Measurements from ENCODE around the gene LEF1.
A peak's percentile ranks its signal among the peaks of the same experiment; 100 is the strongest.
"Not testable (repeated sequence)": the region's sequence is repeated elsewhere in the genome, so short reads cannot be mapped to it uniquely, and the experiment has no call there.

Gene LEF1

DNA sequence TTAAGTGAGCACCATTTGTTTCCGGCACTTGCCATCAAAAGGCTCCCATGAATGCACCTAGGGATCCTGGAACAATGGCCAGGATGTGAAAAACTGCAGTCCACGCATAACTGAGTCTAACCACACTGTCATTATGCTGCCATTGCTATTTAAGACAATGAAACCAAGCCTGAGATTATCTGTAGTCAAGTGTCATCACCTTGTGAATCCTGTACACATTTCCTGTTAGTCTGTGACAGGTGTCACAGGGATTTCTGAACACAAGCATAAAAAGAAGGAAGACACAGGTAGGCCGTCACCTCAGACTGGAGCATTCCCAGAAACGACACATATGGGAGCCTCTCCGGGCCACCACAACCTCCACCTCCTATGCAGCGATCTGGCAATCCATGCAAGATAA is 112.3 kb downstream of the LEF1 start:
- DNase-seq = no peak

DNA sequence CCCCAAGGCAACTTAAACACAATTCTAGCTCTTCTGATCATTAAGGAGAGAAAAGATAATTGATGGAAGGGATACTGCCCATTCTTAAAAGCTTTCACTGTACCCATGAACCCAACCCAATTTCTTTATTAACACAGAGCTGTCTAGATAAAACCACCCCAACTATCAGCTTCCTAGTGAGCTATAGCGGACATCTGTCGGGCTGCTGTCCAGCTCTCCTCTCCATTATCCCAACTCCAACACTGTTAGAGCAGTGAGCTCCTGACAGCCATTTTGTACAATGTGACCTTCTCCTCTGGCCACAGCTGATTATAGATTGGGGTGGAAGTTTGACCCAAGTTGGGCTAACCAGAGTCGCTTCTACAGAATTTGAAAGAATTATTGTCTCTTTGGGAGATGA is 112.9 kb downstream of the LEF1 start:
- DNase-seq = no peak

DNA sequence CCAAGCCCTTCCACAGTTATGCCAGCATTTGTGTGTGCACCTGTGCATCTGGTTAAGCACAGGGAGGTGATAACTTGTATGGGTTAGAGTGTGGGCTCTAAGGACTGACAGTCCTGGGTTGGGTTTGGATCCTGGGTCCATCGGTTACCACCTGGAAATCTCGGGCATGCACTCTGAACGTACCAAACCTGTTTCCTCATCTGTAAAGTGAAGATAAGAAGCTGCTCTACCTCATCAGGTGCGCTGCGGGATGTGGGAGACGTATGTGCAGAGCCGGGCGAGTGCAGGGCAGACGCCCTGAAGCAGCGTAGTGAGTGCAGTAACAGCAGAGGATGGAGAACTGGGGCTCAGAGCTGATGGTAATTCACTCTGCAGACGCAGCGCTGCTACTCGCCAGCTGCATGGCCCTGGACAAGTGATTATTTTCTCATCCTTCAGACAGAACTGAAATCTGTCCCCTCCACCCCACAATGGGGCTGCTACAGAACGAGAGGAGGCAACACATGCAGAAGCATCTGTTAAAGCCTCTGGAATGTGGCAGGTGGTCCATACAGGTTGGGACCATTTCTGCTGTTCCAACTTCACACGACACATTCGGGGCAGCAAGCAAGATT is 114.6 kb downstream of the LEF1 start:
- DNase-seq = no peak

DNA sequence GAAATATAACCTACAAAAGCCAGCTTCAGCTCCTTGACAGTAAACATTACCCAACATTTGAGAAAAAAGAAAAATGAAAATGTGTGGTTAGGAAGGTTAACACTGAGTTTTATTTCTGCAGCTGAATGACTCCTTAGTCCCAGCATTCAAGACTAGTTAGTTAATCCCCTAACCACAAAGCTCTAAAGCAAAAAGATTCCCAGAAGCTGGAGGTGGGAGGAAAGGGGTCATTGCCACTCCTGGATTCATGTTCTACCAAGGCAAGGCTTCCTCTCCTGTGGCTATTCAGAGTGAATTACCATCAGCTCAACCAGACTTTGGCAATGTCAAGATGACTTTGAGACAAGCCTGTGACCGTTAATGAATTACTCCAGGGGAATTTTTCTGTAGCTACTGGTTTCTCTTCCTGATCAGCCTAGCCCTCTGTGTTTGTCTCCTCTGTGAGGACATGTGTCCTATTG is 115.5 kb downstream of the LEF1 start:
- no peak for DNase-seq

DNA sequence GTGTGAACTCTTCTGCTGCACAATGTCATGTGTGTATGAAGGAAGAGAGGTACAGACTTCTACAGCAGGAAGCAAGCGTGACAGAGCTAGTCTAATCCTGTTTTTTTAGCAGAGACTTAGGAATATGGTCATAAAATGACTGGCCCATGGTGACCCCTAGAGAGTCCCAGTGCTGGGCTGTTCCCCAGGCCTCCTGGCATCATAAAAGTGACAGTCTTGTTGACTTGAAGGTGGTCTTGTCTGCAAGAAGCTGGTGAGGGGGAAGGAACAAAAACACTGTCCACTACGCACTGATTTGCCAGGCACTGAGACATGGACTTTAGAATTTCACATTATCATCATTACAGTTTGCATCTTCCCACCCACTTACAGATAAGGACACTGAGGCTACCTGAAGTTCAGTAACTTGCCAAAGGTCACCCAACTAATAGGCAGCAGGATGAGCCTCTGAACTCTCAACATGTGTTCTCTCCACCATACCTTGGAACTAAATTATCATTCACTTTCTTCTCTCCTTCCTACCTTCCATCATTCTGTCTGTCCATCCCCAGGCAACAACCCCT is 116.1 kb downstream of the LEF1 start:
- DNase-seq = no peak

DNA sequence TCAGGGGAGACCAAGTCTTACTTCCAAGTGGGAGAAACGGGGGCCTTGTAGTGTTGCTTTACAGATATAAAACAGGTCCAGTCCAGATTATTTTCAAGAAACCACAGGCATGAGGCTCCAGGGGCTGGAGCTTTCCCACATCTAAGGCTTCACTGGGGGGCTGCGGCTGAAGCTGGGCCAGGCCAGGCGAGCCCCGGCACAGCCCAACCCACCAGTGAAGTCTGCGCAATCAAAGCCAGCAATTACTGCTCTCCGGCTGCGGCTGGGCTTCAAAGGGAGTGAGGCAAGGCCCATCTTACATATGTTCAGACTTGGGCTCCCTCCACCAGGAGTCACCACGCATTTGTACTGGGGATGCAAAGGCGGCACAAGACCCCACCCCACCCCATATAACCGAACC is 117.4 kb downstream of the LEF1 start:
- peak in 1 of 2 donors; percentile 19 for DNase-seq

DNA sequence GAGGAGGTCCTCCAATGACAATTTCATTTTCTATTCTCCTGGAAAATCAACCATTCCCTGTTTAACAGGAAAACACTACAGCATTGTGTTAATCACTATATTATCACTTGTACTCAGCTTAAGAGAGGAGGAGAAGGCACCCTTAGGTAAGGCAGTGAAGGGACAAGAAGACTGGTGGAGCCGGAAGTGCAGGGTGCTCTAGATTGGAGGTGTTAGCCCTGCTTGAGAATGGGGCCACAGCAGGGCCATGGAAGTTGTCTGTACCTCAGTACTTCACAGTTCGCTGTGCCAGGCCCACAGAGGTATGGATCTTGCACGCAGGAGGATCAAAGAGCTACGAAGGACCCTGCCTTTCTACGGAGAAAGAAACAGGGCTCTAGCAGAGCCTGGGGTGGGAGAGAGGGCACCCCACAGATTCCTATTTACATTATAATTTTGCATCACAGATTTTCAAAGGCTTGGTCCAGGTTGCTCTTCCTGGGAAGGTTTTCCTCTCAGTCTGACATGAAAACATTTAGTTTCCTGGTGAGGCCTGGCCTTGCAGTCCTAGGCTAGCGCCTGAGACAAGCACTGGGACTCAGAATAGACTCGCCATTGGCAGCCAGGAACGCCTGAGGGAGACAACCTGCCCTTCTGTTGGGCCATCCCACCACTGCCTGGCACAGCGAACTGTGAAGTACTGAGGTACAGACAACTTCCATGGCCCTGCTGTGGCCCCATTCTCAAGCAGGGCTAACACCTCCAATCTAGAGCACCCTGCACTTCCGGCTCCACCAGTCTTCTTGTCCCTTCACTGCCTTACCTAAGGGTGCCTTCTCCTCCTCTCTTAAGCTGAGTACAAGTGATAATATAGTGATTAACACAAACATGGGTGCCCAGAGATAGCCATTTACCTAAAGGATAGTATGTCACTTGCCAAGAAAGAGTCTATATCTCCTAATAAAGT is 118.3 kb downstream of the LEF1 start:
- DNase-seq = not testable (repeated sequence)

DNA sequence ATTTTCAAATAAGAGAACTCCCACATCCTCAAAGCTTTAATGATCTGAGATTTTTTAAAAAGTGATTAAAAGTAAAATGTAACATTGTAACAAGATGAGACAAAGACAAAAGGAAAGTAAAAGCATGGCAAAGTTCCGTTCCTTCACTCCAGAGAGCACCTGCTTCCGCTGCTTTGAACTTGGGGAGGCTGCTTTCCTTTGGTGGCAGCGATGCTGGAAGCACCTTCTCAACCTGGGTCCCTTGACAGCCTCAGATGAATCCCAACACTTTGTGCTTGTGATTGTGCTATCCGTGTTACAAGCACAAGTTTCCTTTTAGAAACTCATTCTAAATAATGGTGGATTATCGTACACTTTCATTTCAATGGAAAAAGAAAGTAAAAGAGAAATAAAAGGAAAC is 119.3 kb downstream of the LEF1 start:
- DNase-seq = peak in 1 of 2 donors; percentile 45

DNA sequence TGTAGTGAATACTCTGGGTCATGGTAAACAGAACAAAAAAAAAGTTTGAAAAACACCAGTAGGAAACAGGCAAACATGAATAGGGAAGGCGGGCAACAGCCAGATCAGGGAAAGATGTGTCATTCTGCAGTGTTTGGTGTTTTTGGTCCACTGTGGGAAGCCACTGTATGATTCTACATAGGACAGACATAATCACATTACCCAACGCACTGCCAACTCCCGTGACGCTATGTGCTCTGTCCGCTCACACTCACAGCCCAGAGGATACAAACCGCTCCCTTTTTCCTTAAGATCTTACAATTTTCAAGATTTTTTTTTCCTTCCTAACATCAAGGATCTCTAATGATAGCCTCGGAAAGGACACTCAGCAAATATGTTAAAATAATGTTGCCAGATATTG is 119.7 kb downstream of the LEF1 start:
- DNase-seq = no peak

DNA sequence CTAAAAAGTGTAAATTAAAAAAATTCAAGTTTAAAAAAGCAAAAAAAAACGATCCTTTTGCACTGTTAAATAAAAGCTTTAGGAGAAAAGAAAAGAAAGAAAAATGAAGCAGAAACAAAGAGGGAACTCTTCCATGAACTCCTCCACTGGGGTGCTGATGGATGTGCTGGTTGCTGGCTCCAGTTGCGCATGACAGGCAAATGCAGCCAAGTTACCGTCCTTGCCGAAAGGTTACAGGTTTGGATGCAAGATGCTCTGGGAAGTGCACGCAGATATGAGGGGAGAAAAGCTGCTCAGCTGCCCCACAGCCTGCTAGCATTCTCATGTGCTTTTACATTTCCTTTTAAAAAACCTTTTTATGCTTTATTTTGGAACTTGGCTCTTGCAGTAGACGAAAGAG is 120.6 kb downstream of the LEF1 start:
- no peak for DNase-seq

DNA sequence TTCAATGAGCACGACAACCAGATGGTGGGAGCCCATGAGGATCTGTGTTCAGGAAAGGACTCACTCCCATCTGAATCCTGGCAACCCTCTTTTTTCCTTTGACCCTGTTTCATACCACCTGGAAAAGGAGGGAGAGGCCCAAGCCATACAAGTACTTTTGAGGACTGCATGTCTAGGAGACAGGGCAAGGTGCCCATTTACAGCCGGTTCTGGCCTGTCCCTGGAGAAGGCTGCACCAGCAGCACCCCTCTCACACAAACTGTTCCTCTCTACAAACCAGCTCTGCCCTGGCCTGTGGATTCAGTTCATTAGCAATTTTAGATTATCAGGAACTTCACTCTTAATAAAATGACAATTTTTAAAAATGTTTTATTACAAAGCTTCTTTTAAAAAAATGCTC is 121.5 kb downstream of the LEF1 start:
- DNase-seq = no peak

DNA sequence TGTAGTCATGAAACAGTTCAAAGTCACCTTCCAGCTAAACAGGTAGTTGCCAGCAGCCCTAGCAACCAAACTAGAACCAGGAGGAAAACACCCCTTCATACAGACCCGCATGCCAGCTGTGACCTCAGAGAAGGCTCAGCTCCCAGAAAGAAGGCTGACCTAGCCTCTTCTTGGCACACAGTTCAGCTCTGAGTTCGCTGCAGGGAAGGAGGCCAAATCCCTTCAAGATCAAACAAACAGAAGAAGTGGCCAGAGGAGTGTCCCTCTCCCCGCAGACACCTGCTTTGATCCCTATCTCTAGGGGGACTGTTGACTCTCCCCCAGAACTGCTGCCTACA is 123.1 kb downstream of the LEF1 start:
- DNase-seq = peak in 1 of 2 donors; percentile 20

DNA sequence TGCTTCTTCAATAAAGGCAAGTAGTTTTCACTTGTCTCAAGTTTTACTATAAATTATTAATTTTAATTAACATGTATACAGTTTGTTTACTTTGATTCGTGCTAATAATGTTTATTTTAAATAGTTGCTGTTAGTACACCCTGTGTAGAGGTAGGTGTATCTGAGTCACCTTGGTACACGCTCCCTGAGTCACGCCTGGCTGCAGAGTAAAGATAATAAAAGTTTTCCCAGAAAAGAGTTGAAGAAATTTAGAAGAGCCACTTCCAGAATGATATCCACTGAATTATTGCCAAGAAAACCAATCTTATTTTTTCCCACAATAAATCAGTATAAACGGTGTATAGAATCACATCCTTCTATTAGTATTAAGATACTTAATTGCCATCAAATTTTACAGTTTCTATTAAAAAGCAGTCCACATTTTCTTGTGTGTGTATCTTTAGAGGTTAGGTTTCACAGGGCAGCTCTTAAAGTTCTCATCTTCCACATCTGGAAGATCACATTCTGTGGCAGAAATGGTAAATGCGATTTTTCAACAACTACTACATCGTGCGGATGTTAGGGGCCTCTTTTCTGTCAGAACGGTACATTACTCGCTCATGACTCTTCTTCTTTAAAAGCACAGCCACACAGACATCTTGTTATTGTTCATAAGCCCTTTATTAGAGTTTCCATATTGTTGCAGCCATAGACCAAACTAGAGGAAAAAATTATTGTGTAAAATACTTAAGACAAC is 123.6 kb downstream of the LEF1 start:
- no peak for DNase-seq

DNA sequence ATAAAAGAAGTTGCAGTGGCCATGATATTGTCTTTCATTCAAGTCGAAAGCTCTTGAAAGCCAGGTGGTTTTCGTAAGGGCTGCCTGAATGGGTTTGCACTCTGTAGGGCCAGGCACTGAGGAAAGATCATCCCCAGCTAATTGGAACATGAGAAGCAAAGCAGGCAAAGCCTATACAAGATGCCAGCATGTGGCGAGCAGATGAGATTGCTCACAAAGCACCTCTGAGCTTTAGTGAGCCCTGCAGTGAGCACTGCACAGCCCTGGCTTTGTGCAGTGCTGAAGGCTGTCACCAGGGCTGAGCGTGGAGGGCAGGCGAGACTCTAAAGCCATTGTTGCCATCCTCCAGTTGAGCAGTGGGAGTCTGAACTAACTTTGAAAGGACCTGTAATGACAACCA is 125.2 kb downstream of the LEF1 start:
- DNase-seq = no peak

DNA sequence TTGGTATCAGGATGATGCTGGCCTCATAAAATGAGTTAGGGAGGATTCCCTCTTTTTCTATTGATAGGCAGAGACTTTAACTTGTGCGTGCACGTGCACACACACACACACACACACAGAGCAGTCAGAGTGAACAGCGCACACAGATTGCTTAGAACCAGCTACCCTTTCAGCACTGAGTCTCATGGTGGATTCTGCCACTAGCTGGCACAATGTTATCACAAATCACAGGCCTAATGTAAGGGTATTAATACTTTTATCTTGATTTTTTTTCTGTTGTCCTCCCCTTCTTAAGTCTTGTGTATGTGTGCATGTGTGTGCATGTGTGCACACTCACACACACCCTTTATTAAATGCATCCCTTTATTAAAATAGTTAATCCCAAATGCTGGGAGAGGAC is 125.8 kb downstream of the LEF1 start:
- DNase-seq = no peak

DNA sequence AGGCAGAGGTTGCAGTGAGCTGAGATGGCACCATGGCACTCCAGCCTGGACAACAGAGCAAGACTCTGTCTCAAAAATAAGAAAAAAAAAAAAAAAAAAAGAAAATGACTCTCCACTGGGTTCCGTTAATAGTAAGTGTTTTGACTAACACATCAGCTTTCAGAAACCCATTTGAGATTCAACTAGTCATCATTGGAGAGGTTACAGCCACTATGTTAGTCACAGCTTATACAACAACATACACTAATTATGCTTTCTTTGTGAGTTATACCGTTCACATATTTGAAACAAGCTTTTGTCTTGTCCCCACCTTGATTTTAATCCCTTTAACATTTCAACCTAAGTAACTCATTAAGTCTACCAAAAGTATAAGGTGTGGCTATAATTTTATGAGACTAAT is 130.8 kb downstream of the LEF1 start:
- DNase-seq = no peak

DNA sequence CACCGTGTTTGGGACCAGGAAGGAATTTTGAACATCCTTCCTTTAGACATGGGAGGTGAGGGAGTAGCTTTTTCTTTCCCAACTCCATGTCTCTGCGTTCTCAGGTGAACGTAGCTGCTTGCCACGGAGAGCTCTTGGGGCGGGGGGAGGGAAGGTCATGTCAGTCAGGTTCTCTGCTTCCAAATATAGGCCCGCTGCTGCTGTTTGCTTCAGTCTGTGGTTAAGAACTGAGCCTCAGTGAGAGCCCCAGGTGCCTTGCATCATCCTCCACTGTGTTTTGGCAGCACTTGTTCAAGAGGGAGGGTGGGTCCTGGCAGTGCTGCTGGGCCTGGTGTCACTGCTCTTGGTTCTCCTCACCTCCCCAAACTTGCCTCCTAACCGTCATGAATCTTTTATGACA is 132.5 kb downstream of the LEF1 start:
- DNase-seq = peak; percentile 58 to 79

DNA sequence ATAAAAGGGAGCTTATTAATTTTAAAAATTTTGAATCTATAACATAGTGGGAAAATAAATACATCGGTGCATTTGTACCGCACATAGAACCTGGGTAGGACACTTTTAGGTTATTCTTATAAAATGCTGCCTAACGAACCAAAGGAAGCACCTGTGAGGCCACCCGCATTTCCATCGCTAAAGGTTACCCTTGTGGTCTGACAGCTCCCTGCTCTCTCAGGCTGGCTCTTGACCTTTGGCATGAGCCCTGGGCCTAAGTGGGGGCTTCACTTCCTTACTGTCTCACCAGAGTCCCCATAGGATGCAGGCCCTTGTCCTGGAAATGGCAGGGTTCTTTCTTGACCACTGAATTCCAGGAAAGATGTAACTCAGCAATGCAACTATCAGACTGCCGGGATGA is 133.0 kb downstream of the LEF1 start:
- DNase-seq = no peak

DNA sequence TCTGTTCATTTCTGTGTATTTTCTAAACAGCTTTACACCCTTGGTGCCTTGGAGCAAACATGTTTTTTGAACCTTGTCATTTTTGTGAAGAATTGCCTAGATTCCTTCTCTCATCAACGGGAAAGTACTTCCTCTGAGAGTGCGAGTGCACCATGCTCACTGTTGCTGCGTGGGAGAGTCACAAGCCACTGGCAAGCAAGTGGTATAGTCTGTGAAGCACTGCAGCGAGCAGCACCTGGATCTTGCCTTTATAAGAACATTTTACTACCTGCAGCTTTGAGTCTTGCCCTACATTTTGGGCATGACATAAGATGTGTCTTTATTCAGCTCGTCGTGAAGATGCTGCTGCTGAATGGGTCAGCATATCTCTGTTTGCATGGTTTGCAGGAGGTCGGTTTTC is 134.2 kb downstream of the LEF1 start:
- DNase-seq = no peak

DNA sequence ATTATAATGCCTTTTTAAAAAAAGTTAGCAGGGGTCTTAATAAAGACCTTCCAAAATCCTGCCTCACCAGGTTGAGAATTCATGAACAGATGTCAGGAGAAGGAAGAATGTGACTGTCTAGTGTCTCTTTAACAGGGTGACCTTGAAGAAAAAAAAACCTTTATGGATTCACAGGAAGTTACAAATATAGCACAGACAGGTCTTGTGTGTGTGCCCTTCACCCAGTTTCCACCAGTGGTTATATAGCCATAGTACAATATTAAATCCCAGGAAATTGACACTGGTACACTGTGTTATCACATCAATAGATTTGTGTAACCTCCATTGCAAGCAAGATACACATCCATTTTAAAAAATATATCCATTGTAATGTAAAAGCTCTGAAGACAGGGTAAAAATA is 135.4 kb downstream of the LEF1 start:
- no peak for DNase-seq

DNA sequence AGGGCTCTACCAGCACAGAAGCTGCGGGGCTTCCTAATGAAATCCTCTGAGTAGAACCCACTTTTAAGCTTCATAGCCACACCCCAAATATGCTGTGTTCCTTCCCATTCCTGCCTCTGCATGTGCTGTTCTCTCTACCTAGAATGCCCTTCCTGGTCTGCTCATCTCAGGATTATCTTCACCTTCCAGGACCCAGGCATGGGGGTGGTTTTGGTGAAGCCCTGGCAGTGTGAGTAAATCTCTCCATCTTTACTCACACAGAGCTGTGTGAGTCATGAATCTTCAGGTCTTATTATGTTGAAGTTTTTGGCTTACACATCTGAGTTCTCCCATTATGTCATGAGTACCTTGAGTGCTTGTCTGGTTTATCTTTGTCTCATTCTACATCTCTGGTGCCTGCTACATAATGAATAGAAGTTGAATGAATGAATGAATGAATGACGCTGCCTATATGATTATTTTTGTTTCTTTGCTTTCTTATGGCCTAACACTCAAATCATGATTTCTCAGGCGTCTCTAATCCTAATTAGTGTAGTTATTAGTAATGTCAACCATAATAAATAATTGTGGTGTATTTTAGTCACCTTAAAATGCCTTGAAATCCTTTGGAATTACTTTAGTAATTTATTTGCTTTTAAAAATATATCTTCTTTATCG is 137.2 kb downstream of the LEF1 start:
- DNase-seq = no peak

DNA sequence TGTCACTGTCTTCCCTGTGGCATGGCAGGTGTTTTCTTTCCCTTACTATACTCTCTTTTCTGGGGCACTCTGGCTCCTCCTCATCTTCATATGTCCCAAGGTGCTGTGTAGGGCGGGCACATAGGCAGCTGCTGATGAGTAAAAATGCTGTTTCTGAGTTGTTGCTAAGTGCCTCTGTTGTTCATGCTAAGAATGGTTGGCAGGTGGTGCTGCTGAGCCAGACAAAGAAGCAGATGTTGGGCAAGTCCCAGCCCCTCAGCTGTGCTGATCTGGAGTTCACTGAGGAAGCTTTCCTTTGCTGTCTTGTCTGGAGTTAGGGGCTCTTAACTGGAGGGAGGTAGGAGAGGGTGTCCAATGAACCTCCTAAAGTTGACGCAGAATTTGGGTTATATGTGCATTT is 138.4 kb downstream of the LEF1 start:
- DNase-seq = peak; percentile 73 to 74

DNA sequence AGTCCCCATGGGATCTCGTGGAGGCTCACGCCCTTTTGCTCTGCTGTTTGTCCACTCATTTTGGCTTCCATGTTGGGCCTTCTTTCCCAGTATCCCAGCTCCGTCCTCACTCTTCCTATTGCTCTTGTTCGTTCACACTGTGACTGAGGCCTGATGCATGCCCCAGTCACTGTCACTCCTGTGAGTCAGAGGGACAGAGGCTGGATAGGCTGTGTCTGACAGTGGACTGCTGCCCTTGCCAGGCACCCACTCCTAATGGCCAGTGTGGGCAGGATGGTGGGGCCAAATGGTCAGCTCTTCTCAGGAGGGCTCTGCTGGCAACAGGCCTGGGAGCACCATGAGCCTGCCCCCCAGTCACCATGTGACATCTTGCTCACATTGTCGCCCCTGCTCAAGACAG is 139.0 kb downstream of the LEF1 start:
- no peak for DNase-seq

Data from CD4-positive, alpha-beta T cell treated with Interleukin-1 beta for 1 hour (primary cell).